Activated CD8-positive, alpha-beta T cell treated with anti-CD3 and anti-CD28 coated beads for 36 hours (primary cell): ENCODE results near the gene MYOZ2. TPM values are rescaled to one million over a fixed set of nuclear protein-coding genes. Genes with fewer than 3 reads are reported as not detected.

Experiments used
- ATAC-seq: fragments of 200-7000 bp; cut with Tn5 transposase; one replicate; pipeline ENCODE4 v1.10.0; 2021; ENCODE audit warnings: mild to moderate bottlenecking, moderate library complexity
- CTCF ChIA-PET: fragments of 350-600 bp; sonication (Branson Sonifier 250); formaldehyde crosslinking; loops from one replicate; lab custom pipeline; 2021; ENCODE audit warnings: antibody characterized with exemption; lab: Charles Lee
- POLR2A ChIA-PET: fragments of 350-600 bp; sonication (Branson Sonifier 250); formaldehyde crosslinking; loops from one replicate; lab custom pipeline; 2021; ENCODE audit warnings: antibody characterized with exemption; lab: Charles Lee
- DNase-seq: peaks from one replicate; pipeline ENCODE4 v3.0.0-alpha.2; 2020
- H3K27ac Mint-ChIP-seq: one replicate; pipeline ENCODE4 v1.8.0; 2021; ENCODE audit warnings: mild to moderate bottlenecking, mixed read lengths
- H3K27me3 Mint-ChIP-seq: one replicate; pipeline ENCODE4 v1.8.0; 2021; ENCODE audit warnings: mixed read lengths
- H3K36me3 Mint-ChIP-seq: one replicate; pipeline ENCODE4 v1.8.0; 2021; ENCODE audit warnings: low read depth, mixed read lengths
- H3K4me1 Mint-ChIP-seq: one replicate; pipeline ENCODE4 v1.8.0; 2021; ENCODE audit warnings: low read depth, mixed read lengths
- H3K4me3 Mint-ChIP-seq: one replicate; pipeline ENCODE4 v1.8.0; 2021; ENCODE audit warnings: mild to moderate bottlenecking, moderate library complexity, mixed read lengths
- H3K9me3 Mint-ChIP-seq: one replicate; pipeline ENCODE4 v1.8.0; 2021; ENCODE audit warnings: mixed read lengths
- intact Hi-C: fragments of 100-400 bp; cut with micrococcal nuclease; formaldehyde crosslinking; loops from one replicate; pipeline ENCODE4 v1.10.0; 2022
- total RNA-seq, 2 experiments: library from RNA; stranded (reverse); gene quantifications; one replicate each; pipeline ENCODE4 v1.2.3, GENCODE V29; 2021
- TF ChIP-seq, protein P1 (sequence below): fragments of 200-600 bp; IDR thresholded peaks from one replicate; pipeline ENCODE4 v1.8.0; 2022; ENCODE audit warnings: antibody characterized with exemption, mild to moderate bottlenecking

The MYOZ2 gene
- total RNA-seq, 2 experiments from 2014 or later: not detected

- H3K27ac Mint-ChIP-seq: no peak overlapping the region
- intact Hi-C loops: no loop called here
- POLR2A ChIA-PET: no interaction called here
- H3K4me3 Mint-ChIP-seq: no peak overlapping the region
- ATAC-seq: no peak
- no peaks in the 10 kb centered on the region for H3K9me3 Mint-ChIP-seq
- DNase-seq: no peak
- TF ChIP-seq, protein P1, sequence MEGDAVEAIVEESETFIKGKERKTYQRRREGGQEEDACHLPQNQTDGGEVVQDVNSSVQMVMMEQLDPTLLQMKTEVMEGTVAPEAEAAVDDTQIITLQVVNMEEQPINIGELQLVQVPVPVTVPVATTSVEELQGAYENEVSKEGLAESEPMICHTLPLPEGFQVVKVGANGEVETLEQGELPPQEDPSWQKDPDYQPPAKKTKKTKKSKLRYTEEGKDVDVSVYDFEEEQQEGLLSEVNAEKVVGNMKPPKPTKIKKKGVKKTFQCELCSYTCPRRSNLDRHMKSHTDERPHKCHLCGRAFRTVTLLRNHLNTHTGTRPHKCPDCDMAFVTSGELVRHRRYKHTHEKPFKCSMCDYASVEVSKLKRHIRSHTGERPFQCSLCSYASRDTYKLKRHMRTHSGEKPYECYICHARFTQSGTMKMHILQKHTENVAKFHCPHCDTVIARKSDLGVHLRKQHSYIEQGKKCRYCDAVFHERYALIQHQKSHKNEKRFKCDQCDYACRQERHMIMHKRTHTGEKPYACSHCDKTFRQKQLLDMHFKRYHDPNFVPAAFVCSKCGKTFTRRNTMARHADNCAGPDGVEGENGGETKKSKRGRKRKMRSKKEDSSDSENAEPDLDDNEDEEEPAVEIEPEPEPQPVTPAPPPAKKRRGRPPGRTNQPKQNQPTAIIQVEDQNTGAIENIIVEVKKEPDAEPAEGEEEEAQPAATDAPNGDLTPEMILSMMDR: no peak
- peaks cover 5% of the 10 kb centered on the region for H3K4me1 Mint-ChIP-seq
- H3K36me3 Mint-ChIP-seq: no peaks in the 10 kb centered on the region
- no peaks in the 10 kb centered on the region for H3K27me3 Mint-ChIP-seq
- CTCF ChIA-PET: no interaction called here
Observed at GRCh38 chr4:119113033-119113655, 22.5 kb upstream of the MYOZ2 start.

- DNase-seq: no peak
- ATAC-seq: no peak
- no peak overlapping the region for H3K4me3 Mint-ChIP-seq
- ChIA-PET CTCF (no interaction called here), POLR2A (no interaction called here)
- H3K4me1 Mint-ChIP-seq: peaks cover 5% of the 10 kb centered on the region
- no peaks in the 10 kb centered on the region for H3K27me3 Mint-ChIP-seq
- intact Hi-C loops: no loop called here
- H3K27ac Mint-ChIP-seq: no peak overlapping the region
- H3K9me3 Mint-ChIP-seq: no peaks in the 10 kb centered on the region
- TF ChIP-seq, protein P1: no peak
- H3K36me3 Mint-ChIP-seq: no peaks in the 10 kb centered on the region
Observed at GRCh38 chr4:119116021-119116420, 19.6 kb upstream of the MYOZ2 start.

DNA sequence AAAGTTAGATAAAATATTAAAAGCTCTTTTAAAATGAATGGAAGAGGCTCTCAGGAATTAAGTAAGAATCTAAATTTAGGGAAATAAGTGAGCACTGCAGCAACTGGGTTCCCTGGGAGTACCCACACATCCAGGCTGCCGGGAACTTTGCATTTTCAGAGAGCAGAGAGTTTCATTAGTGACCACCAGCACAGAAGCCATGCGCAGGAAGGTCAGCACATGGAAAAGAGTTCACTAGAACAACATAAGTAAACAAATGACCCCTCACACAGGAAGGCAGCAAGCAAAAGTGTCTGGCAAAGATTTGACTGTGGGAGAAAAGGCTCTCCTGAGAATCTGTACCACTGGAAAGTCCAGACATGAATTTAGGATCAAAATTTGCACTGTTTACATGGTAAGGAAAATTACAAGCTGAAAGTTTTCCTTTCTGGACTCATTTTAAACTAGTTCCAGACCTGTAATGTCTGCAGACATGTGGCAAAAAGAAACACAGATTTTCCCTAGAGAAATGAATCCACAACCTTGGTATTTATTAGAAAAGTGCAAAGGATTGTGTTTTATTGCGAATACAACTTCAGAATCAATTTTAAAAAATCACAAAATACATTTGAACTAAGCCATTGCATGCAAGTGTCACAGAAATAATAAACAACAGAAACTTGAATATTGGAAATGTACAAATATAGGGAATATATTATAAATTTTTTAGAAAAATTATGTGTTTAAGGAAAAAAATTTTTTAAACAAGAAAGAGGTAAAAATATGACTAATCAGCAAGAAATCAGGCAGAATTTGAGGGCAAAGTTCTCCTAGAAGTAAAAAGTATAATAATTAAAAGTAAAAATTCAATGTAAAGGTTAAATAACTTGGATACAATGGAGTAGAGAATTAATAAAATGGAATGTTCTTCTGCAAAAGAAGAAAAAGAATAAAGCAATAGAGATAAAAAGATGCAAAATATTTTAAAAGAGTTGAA is 18.4 kb upstream of the MYOZ2 start:
- TF ChIP-seq, protein P1: no peak
- intact Hi-C loops: no loop called here
- ChIA-PET CTCF (no interaction called here), POLR2A (no interaction called here)
- H3K4me3 Mint-ChIP-seq: no peak overlapping the region
- no peak overlapping the region for H3K27ac Mint-ChIP-seq
- DNase-seq (no peak), ATAC-seq (no peak)
- no peaks in the 10 kb centered on the region for H3K27me3 Mint-ChIP-seq
- H3K36me3 Mint-ChIP-seq: no peaks in the 10 kb centered on the region
- H3K4me1 Mint-ChIP-seq: peaks cover 5% of the 10 kb centered on the region
- H3K9me3 Mint-ChIP-seq: no peaks in the 10 kb centered on the region

GRCh38 chr4:119118397-119118796 is 17.2 kb upstream of the MYOZ2 start:
- ATAC-seq (no peak), DNase-seq (no peak)
- Mint-ChIP-seq H3K27ac (no peak overlapping the region), H3K36me3 (no peaks in the 10 kb centered on the region), H3K4me1 (peaks cover 1% of the 10 kb centered on the region), H3K4me3 (no peak overlapping the region), H3K9me3 (no peaks in the 10 kb centered on the region), H3K27me3 (no peaks in the 10 kb centered on the region)
- ChIA-PET POLR2A (no interaction called here), CTCF (no interaction called here)
- intact Hi-C loops: no loop called here
- TF ChIP-seq, protein P1: no peak

- no peaks in the 10 kb centered on the region for H3K9me3 Mint-ChIP-seq
- ATAC-seq (no peak), DNase-seq (no peak)
- H3K27me3 Mint-ChIP-seq: no peaks in the 10 kb centered on the region
- TF ChIP-seq, protein P1: no peak
- H3K4me1 Mint-ChIP-seq: peaks cover 3% of the 10 kb centered on the region
- ChIA-PET POLR2A (no interaction called here), CTCF (interaction anchor here (1.1 kb wide), 1 partner anchor 143 kb away, joined by 3 read pairs; no protein-coding TSS in a partner anchor)
- no peaks in the 10 kb centered on the region for H3K36me3 Mint-ChIP-seq
- no peak overlapping the region for H3K4me3 Mint-ChIP-seq
- no peak overlapping the region for H3K27ac Mint-ChIP-seq
- intact Hi-C loops: no loop called here
Observed at GRCh38 chr4:119124352-119124751, 11.3 kb upstream of the MYOZ2 start.
